HG02938 (cell line): ENCODE measurements around the gene SETD1B.

Experiments used
- ATAC-seq: cut with Tn5 transposase; IDR thresholded peaks from one replicate; pipeline ENCODE4 v1.9.1; 2021; ENCODE audit warnings: mild to moderate bottlenecking, moderate library complexity; ENCODE audit not compliant: unreplicated experiment

The SETD1B gene

DNA sequence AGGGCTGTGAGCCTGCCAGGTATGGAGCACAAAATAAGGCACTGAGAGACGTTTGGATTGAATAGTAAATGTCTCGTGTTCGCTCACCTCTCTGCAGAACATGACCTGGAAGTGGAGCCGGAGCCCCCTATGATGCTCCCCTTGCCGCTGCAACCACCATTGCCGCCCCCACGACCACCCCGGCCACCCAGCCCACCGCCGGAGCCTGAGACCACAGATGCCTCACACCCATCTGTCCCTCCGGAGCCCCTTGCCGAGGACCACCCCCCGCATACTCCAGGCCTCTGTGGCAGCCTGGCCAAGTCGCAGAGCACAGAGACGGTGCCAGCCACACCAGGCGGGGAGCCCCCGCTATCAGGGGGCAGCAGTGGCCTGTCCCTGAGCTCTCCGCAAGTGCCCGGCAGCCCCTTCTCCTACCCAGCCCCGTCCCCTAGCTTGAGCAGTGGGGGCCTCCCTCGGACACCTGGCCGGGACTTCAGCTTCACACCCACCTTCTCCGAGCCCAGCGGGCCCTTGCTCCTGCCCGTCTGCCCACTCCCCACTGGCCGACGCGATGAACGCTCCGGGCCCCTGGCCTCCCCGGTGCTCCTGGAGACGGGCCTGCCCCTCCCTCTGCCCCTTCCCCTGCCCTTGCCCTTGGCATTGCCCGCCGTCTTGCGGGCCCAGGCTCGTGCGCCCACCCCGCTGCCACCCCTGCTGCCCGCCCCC, 18.7 kb downstream of the SETD1B start:
- ATAC-seq, result no peak

DNA sequence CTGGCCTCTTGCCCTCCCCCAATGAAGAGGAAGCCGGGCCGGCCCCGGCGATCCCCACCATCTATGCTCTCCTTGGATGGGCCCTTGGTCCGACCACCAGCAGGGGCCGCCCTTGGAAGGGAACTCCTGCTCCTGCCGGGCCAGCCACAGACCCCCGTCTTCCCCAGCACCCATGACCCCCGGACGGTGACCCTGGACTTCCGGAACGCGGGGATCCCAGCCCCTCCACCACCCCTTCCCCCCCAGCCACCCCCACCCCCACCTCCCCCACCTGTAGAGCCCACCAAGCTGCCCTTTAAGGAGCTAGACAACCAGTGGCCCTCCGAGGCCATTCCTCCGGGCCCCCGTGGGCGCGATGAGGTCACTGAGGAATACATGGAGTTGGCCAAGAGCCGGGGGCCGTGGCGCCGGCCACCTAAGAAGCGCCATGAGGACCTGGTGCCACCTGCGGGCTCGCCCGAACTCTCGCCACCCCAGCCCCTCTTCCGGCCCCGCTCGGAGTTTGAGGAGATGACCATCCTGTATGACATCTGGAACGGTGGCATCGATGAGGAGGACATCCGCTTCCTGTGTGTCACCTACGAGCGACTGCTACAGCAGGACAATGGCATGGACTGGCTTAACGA, 19.4 kb downstream of the SETD1B start:
- no peak for ATAC-seq

DNA sequence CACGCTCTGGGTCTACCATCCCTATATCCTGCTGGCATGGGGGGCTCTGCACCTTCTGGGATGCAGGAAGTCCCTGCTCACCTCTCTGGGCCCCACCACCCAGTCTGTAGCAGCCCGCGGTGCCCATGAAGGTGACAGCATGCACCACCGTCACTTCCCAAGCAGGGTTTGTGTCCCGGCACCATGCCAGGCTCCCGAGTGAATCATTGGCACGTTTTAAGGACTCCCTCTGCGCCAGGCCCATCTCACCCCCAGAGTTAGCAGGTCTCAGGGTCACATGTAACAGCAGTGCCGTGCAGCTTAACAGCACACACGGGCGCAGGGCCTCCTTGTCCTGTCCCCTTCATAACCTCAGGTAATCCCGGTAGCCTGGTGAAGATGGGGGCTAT, 19.9 kb downstream of the SETD1B start:
- no peak for ATAC-seq

DNA sequence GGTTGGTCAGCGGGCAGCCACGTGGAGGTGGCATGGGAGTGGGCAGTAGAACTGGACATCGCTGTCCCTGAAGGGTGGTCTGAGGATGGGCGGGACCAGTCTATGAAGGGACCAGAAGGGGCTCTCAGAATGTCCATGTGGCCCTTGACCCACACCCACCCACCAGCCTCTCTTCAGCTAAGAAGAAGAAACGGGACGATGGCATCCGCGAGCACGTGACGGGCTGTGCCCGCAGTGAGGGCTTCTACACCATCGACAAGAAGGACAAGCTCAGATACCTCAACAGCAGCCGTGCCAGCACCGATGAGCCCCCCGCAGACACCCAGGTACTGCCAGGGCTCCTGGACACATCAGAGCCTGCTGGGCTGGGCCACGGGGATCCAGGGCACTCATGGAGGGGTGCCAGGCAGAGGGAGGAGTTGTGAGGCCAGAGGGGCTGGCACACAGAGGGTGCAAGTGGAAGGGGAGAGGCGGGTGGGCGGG, 21.3 kb downstream of the SETD1B start:
- no peak for ATAC-seq

DNA sequence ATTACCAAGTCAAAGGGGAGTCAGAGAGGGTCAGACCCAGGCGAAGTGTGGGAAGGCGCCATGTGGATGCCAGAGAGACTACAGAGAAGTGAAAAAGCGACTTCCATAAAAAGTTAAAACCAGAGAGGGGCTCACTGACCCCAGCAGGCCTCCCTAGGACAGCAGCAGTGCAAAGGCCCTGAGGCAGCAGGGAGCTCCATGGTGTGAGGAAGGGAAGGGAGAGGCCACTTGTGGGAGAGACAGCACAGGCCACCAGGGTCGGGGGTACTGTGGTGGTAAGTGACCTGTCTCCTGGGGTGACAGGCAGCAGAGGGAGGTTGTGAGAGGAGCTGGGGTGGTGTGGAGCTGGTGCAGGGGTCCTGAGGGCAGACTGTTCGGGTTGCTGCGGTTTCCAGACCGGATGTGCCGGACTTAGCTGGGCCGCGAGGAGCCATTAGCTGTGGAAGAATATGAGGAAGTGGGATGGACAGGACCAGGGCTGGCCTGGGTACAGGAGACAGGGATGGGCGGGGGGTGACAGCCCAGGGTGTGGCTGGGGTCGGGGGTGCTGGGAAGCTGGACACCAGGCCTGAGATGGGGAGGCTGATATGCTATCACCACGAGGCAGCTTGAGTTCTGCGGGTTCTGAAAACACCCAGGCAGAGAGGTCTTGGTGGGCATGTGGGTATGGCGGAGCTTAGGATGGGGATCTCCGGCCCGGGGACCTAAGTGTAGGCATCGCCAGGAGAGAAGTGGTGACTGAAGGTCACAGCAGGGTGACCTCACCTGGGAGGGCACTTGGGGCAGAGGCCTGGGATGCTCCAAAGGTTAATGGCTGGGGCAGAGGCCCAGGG, 22.7 kb downstream of the SETD1B start:
- no peak for ATAC-seq

DNA sequence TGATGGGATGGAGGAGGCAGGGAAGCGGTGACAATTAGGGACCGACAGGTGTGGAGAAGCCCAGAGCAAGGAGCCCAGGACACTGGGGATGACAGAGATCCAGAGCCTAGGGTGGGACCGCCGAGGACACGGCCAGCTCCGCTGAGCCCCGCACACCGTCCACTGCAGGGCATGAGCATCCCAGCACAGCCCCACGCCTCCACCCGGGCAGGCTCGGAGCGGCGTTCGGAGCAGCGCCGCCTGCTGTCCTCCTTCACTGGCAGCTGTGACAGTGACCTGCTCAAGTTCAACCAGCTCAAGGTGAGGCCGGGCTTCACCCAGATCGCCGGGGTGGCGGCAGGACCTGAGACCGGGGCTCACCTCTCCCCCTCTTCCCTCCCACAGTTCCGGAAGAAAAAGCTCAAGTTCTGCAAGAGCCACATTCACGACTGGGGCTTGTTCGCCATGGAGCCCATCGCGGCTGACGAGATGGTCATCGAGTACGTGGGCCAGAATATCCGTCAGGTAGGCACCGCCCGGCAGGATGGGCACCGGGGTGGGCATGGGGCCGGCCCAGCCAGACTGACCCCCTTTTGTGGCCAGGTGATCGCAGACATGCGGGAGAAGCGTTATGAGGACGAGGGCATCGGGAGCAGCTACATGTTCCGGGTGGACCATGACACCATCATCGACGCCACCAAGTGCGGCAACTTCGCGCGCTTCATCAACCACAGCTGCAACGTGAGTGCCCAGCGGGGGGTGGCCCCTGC, 23.7 kb downstream of the SETD1B start:
- no peak for ATAC-seq

DNA sequence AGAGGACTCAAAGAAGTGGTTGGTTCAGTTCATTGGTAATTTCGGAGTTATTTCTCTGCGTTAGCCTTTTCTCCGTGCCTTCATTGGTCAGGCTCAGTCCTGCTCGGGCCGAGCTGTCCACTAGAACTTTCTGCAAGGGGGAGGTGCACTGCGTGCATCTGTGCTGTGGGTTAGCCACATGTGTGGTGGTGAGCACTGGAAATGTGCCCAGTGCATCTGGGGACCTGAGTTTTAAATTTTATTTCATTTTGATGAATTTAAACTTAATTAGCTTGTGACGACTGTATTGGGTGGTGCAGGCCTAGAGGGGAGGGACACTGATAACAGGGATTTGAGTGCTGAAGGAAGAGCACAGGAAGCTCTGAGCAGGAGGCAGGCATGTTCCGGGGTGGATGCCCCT, 24.5 kb downstream of the SETD1B start:
- ATAC-seq, result no peak

DNA sequence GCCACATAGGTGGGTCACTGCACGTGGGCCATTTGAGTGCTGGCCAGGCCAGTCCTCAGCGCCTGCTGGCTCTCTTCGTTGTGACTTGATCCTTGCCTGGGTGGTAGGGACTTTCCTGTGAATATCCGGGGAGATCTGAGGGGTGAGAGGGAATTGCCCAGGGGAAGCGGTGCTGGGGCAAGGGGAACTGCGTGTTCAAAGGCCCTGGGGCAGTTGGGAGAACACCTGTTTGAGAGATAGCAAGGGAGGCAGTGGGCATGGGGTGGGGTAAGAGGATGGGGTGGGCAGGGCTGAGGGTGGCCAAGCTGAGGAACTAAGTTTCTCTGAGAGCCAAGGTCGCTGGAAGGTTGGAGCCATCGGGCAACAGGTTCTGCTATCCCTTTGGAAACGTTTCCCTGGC, 25.0 kb downstream of the SETD1B start:
- no peak for ATAC-seq

DNA sequence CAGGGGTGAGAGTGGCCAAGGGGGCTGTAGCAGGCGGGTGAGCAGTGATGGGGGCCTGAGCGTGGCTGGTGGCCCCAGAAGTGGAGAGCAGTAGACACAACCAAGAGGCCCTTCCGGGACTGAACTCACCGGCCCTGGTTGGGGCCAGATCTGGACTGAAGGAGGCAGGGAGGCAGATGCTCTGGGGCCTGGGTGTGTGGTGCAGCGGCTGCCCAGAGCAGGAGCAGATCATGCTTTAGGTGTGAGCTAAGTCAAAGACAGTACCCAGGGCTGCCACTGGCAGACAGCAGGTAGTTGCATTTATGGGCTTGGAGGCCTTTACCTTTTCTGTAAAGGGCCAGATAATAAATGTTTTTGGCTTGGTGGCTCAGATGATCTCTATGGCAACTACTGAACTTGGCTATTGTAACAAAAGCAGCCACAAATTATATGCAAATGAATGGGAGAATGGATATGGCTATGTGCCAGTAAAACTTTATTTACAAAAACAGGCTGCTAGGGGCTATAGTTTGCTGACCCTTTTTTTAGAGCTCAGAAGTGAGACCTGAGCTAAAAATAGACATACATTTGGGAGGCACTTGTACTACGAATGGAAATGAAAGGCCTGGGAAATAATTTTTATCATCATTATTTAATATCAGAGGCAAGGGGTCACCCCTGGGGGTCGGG, 25.6 kb downstream of the SETD1B start:
- no peak for ATAC-seq

DNA sequence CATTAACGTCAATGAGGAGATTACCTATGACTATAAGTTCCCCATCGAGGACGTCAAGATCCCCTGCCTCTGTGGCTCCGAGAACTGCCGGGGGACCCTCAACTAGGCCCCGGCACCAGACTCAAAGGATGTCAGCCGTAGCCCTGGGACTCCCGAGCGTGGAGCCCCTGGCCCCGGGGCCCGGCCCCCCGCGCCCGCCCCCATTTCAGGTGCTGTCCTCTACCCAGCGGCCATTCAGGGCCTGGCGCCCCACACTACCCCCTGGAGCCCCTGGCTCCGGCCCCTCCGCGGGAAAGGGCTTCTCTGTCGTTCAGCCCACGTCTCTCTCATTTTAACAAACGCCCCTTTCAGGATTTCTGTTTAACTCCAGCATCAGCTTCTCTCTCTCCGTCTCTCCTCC, 26.3 kb downstream of the SETD1B start:
- ATAC-seq, result no peak

DNA sequence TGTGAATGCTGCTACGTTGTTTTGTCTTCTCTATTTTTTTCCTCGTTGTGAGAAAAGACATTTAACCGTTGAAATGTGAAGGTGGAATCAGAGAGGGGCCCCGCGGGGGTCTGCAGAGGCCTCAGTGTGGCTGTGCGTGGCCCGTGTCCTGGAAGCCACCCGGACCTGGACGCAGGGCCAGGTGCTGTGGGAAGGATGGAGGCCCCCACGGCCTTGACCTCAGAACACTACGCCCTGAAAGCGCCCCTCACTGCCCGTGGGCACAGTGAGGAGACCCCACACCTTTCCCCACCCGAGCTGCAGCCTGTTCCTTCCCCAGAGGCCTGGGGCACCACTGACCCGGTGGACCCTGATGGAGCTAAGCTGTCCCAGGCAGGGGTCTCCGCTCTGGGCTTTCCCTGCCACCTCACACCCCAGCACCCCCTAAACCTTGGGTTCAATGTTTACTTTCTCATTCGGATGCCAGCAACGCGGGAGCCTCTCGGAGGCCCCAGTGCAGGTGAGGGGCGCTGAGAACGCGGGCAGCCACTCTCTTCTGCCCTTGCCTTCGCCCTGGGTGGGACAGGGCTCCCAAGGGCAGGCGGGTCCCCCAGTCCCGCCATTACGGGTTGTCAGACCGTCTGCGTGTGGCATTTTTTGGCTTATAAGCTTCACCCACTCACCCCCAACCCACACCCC, 26.9 kb downstream of the SETD1B start:
- ATAC-seq, result no peak

DNA sequence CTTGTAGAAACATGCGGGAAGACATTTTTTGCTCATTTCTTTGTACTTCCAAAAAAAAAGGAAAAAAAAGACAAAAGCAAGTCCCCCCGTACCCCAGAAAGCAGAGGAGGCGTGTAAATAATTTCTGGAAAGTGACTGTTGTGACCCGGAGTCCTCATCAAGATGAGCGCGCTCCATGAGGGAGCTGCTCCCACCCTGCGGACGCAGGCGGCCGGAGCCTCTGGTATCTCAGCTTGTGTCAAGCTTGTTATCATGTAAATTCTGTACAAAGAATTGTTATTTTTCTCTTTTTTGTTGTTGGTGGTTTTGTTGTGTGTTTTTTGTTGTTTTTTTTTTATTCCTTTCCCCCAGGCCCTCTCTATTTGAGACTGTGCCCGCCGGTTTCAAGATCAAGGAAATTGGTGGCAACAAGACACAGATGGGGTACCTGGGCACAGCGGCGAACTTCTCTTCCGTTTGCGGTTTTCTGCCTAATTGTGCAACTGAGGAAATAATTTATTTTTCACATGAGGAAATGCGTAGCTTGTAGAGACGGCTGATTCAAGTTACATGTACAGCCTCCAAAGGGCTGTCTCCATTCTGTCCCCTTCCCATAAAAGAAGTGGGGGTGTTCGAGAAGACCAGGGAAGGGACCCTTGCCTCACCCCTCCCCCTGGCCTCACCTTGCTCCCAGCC, 27.9 kb downstream of the SETD1B start:
- no peak for ATAC-seq

DNA sequence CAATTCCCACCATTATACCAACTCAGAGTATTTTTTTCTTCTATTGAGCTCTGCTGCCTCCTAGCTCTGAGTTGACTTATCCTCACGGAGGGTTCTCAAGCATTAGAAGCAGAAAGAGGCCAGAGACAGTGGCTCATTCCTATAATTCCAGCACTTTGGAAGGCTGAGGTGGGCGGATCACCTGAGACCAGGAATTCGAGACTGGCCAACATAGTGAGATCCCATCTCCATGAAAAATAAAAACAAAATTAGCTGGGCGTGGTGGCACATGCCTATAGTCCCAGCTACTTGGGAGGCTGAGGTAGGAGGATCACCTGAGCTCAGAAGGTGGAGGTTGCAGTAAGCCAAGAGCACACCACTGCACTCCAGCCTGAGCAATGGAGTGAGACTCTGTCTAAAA, 33.9 kb downstream of the SETD1B start:
- ATAC-seq, result no peak

DNA sequence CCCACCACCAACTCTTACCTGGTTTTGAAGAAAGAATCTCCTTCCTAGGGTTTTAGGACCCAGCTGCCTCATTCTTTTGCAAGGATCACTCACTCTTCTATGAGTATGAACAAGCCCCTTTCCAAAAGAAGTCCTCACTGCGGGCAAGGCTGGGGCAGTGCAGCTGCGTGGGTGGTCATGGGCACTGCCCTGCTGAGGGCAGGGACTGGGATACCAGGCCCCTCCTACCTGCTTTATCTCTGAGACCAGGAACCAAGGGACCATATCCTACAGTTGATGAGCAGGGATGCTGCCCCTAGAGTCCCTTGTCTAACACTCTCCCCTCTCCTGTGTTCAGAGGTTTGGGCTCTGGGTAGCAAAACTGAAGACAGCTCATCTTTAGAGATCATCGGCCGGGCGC, 34.3 kb downstream of the SETD1B start:
- no peak for ATAC-seq

DNA sequence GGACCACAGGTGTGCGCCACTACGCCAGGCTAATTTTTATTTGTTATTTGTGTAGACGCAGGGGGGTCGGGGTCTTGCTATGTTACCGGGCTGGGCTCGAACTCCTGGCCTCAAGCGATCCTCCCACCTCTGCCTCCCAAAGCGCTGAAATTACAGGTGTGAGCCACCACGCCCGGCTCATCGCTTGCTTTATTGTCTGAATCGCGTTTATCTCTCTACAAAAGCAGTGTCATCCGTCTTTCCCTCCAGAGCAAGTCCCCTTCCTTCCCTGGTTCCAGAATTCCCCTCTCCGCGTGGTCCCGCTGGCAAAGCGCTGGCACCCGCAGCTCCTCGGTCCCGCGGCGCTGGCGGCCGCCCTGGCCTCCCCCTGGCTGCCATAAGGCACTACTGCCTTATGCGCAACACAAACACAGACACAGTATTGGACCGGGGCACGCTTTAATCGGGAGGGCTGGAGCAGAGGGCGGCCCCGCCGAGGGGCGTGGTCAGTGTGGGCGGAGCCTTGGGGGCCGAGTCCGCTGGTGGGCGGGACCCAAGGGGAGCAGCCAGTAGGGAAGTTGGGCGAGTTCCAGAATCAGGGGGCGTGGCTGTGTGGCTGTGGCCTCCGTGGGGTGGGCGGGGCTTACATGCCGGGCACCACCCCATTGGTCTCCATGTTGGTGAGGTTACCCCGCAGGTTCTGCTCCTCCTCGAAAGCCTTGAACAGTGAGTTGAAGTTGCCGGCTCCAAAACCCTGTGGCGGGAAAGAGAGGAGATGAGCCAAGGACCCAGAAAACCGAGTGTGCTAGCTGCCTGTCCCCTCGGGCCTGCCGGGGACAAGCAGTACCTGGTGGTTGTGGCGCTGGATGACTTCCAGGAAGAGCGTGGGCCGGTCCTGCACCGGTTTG, 35.5 kb downstream of the SETD1B start:
- peak; percentile 95 for ATAC-seq

DNA sequence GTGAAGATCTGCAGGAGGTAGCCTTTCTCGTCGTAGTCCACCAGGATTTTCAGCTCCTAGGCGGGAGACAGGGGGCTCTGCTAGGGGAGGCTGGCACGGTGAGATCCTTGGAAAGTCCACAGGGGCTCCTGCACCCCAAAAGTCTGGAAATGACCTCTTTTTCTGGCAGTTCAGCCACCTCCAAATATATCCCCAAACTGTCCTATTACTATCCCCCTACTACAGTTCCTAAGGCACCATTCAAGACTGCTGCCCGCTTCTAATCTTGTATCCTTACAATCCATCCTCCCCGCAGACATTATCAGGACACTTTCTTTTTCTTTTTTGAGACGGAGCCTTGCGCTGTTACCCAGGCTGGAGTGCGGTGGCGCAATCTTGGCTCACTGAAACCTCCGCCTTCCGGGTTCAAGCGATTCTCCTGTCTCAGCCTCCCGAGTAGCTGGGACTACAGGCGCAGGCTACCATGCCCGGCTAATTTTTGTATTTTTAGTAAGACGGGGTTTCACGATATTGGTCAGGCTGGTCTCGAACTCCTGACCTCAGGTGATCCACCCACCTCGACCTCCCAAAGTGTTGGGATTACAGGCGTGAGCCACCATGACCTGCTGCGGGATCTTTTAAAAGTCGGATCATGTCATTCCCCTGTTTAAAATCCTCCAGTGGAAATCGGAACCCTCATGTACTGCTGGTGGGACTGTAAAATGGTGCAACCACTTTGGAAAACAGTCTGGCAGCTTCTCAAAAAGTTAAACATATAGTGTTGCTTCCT, 36.4 kb downstream of the SETD1B start:
- no peak for ATAC-seq

DNA sequence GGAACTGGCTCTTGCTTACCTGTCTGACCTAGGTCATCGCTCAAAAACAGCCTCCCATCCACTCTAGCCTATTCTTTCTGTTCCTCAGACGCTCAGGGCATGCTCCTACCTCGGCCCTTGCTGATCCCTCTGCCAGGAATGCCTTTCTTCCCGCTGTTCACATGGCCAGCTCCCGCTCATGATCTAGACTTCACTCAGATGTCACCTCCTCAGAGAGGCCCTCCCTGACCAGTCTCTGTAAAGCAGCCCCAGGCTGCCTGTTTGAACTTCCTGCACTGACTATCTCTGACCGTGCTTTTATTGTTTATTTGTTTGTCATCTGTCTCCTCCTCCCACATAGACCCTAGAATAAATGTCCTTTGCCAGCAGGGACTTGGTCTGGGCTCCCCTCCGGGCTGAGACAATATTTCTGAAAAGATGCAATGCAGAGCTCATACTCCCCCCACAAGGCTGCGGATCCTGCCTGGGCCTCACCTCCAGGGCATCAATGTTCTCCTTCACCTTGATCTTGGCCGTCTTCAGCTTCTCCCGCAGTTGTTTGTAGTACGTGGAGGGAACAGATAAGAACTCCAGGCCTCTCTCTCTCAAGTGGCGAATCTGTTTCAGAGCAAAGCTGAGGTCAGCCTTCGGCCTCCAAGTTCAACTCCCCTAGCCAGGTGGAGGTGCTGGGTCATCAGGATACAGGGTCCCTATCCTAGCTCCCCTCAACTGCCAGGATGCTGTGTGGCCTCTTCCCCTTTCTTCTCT, 39.6 kb downstream of the SETD1B start:
- no peak for ATAC-seq
